Activated CD8-positive, alpha-beta T cell treated with anti-CD3 and anti-CD28 coated beads, Interleukin-2, amount 10 ng/mL, durations not matched to agents 7 days and 5 days (primary cell): ENCODE data around the gene KRT36. TPM values are rescaled to one million over a fixed set of nuclear protein-coding genes. Genes with fewer than 3 reads are reported as not detected.

Experiments used
- ATAC-seq: fragments of 150-1000 bp; cut with Tn5 transposase; one replicate; pipeline ENCODE4 v1.10.0; 2021; ENCODE audit warnings: moderate library complexity
- CTCF ChIA-PET: fragments of 350-600 bp; sonication (Branson Sonifier 250); formaldehyde crosslinking; loops from one replicate; lab custom pipeline; 2021; ENCODE audit warnings: antibody characterized with exemption; lab: Charles Lee
- POLR2A ChIA-PET: fragments of 350-600 bp; sonication (Branson Sonifier 250); formaldehyde crosslinking; loops from one replicate; lab custom pipeline; 2021; ENCODE audit warnings: antibody characterized with exemption; lab: Charles Lee
- DNase-seq: peaks from one replicate; pipeline ENCODE4 v3.0.0-alpha.2; 2020
- H3K27ac Mint-ChIP-seq: one replicate; pipeline ENCODE4 v1.8.0; 2021; ENCODE audit warnings: mild to moderate bottlenecking, mixed read lengths
- H3K27me3 Mint-ChIP-seq: one replicate; pipeline ENCODE4 v1.8.0; 2021; ENCODE audit warnings: low read depth, mixed read lengths
- H3K36me3 Mint-ChIP-seq: one replicate; pipeline ENCODE4 v1.8.0; 2021; ENCODE audit warnings: low read depth, mixed read lengths
- H3K4me1 Mint-ChIP-seq: one replicate; pipeline ENCODE4 v1.8.0; 2021; ENCODE audit warnings: low read depth, mixed read lengths
- H3K4me3 Mint-ChIP-seq: one replicate; pipeline ENCODE4 v1.8.0; 2021; ENCODE audit warnings: mild to moderate bottlenecking, mixed read lengths
- H3K9me3 Mint-ChIP-seq: one replicate; pipeline ENCODE4 v1.8.0; 2022; ENCODE audit warnings: mixed read lengths; ENCODE audit not compliant: insufficient read depth
- total RNA-seq, 2 experiments: library from RNA; stranded (reverse); gene quantifications; one replicate each; pipeline ENCODE4 v1.2.3, GENCODE V29; 2021

KRT36 gene
- total RNA-seq, 2 experiments from 2014 or later, result not detected

GRCh38 chr17:41481036-41481435 lies 8.7 kb downstream of the KRT36 start, which contains the start of gene KRT35:
TSS of gene KRT35 (minus strand) at chr17:41481151. CDS start at chr17:41481097, 54 bp downstream.
- Mint-ChIP-seq H3K27ac (no peak within 1 kb of the TSS), H3K4me1 (no peaks in the 10 kb centered on the region), H3K9me3 (no peaks in the 10 kb centered on the region), H3K27me3 (peaks cover 3% of the 10 kb centered on the region), H3K36me3 (no peaks in the 10 kb centered on the region), H3K4me3 (no peak within 1 kb of the TSS)
- CTCF ChIA-PET, result interaction anchor here (1.4 kb wide), 1 partner anchor 182 kb away, joined by 3 read pairs; no protein-coding TSS in a partner anchor
- POLR2A ChIA-PET, result no interaction called here
- ATAC-seq (no peak), DNase-seq (no peak)

GRCh38 chr17:41480581-41480980 lies 9.1 kb downstream of the KRT36 start:
- no peak overlapping the region for H3K4me3 Mint-ChIP-seq
- DNase-seq (no peak), ATAC-seq (no peak)
- H3K27me3 Mint-ChIP-seq, result peaks cover 3% of the 10 kb centered on the region
- CTCF ChIA-PET, result no interaction called here
- no peak overlapping the region for H3K27ac Mint-ChIP-seq
- no peaks in the 10 kb centered on the region for H3K9me3 Mint-ChIP-seq
- H3K4me1 Mint-ChIP-seq, result no peaks in the 10 kb centered on the region
- POLR2A ChIA-PET, result no interaction called here
- no peaks in the 10 kb centered on the region for H3K36me3 Mint-ChIP-seq

GRCh38 chr17:41480136-41480535 lies 9.6 kb downstream of the KRT36 start:
- Mint-ChIP-seq H3K27ac (no peak overlapping the region), H3K9me3 (no peaks in the 10 kb centered on the region), H3K4me1 (no peaks in the 10 kb centered on the region), H3K36me3 (no peaks in the 10 kb centered on the region), H3K27me3 (peaks cover 3% of the 10 kb centered on the region), H3K4me3 (no peak overlapping the region)
- DNase-seq, result no peak
- ChIA-PET POLR2A (no interaction called here), CTCF (no interaction called here)
- ATAC-seq, result no peak

- Mint-ChIP-seq H3K36me3 (no peaks in the 10 kb centered on the region), H3K9me3 (no peaks in the 10 kb centered on the region), H3K4me3 (no peak overlapping the region), H3K27me3 (no peaks in the 10 kb centered on the region), H3K27ac (no peak overlapping the region), H3K4me1 (no peaks in the 10 kb centered on the region)
- DNase-seq (no peak), ATAC-seq (no peak)
- ChIA-PET POLR2A (no interaction called here), CTCF (interaction anchor here (0.7 kb wide), 1 partner anchor 18 kb away, joined by 3 read pairs; no protein-coding TSS in a partner anchor)
Observed at GRCh38 chr17:41478237-41478636, 11.5 kb downstream of the KRT36 start.

GRCh38 chr17:41476866-41477815 lies 12.6 kb downstream of the KRT36 start:
- CTCF ChIA-PET, result interaction anchor here (0.7 kb wide), 1 partner anchor 19 kb away, joined by 3 read pairs; no protein-coding TSS in a partner anchor
- Mint-ChIP-seq H3K4me1 (no peaks in the 10 kb centered on the region), H3K4me3 (no peak overlapping the region)

GRCh38 chr17:41475421-41475820 lies 14.3 kb downstream of the KRT36 start:
- Mint-ChIP-seq H3K27me3 (peaks cover 7% of the 10 kb centered on the region), H3K36me3 (no peaks in the 10 kb centered on the region), H3K9me3 (no peaks in the 10 kb centered on the region), H3K27ac (no peak overlapping the region), H3K4me1 (no peaks in the 10 kb centered on the region), H3K4me3 (no peak overlapping the region)
- ChIA-PET POLR2A (no interaction called here), CTCF (interaction anchor here (1.6 kb wide), 1 partner anchor 74 kb away, joined by 6 read pairs; no protein-coding TSS in a partner anchor)
- ATAC-seq (no peak), DNase-seq (no peak)

More at GRCh38 chr17:41476866-41477815, 12.6 kb downstream of the KRT36 start:
- Mint-ChIP-seq H3K36me3 (no peaks in the 10 kb centered on the region), H3K27me3 (peaks cover 2% of the 10 kb centered on the region), H3K9me3 (no peaks in the 10 kb centered on the region), H3K27ac (no peak overlapping the region)
- POLR2A ChIA-PET, result no interaction called here
- DNase-seq, result no peak
- ATAC-seq, result no peak

- Mint-ChIP-seq H3K9me3 (no peaks in the 10 kb centered on the region), H3K27ac (no peak overlapping the region), H3K27me3 (peaks cover 7% of the 10 kb centered on the region), H3K36me3 (no peaks in the 10 kb centered on the region), H3K4me3 (no peak overlapping the region), H3K4me1 (no peaks in the 10 kb centered on the region)
- ATAC-seq (no peak), DNase-seq (no peak)
- ChIA-PET POLR2A (no interaction called here), CTCF (interaction anchor here (1.6 kb wide), 1 partner anchor 74 kb away, joined by 6 read pairs; no protein-coding TSS in a partner anchor)
Observed at GRCh38 chr17:41474863-41475262, 14.8 kb downstream of the KRT36 start.

- Mint-ChIP-seq H3K36me3 (no peaks in the 10 kb centered on the region), H3K27ac (no peak overlapping the region), H3K27me3 (peaks cover 12% of the 10 kb centered on the region), H3K4me3 (no peak overlapping the region), H3K4me1 (no peaks in the 10 kb centered on the region), H3K9me3 (no peaks in the 10 kb centered on the region)
- DNase-seq, result no peak
- CTCF ChIA-PET, result no interaction called here
- POLR2A ChIA-PET, result no interaction called here
- no peak for ATAC-seq
Observed at GRCh38 chr17:41468346-41468745, 21.4 kb downstream of the KRT36 start.

- Mint-ChIP-seq H3K27ac (no peak overlapping the region), H3K36me3 (no peaks in the 10 kb centered on the region), H3K4me3 (no peak overlapping the region), H3K27me3 (peaks cover 11% of the 10 kb centered on the region), H3K4me1 (no peaks in the 10 kb centered on the region), H3K9me3 (no peaks in the 10 kb centered on the region)
- ATAC-seq, result no peak
- DNase-seq, result no peak
- CTCF ChIA-PET, result no interaction called here
- POLR2A ChIA-PET, result no interaction called here
Observed at GRCh38 chr17:41467561-41467960, 22.1 kb downstream of the KRT36 start.

- ATAC-seq (no peak), DNase-seq (no peak)
- CTCF ChIA-PET, result no interaction called here
- Mint-ChIP-seq H3K4me1 (no peaks in the 10 kb centered on the region), H3K27ac (no peak within 1 kb of the TSS), H3K36me3 (no peaks in the 10 kb centered on the region), H3K9me3 (no peaks in the 10 kb centered on the region), H3K27me3 (peaks cover 11% of the 10 kb centered on the region), H3K4me3 (no peak within 1 kb of the TSS)
- POLR2A ChIA-PET, result no interaction called here
Observed at GRCh38 chr17:41466988-41467387, 22.7 kb downstream of the KRT36 start, which contains the start of gene KRT32. TSS of gene KRT32 (minus strand) at chr17:41467386. CDS start at chr17:41467325, 61 bp downstream.

GRCh38 chr17:41464682-41465081 lies 25.0 kb downstream of the KRT36 start:
- Mint-ChIP-seq H3K9me3 (no peaks in the 10 kb centered on the region), H3K27ac (no peak overlapping the region), H3K27me3 (peaks cover 5% of the 10 kb centered on the region), H3K4me1 (no peaks in the 10 kb centered on the region), H3K36me3 (no peaks in the 10 kb centered on the region), H3K4me3 (no peak overlapping the region)
- ChIA-PET POLR2A (no interaction called here), CTCF (no interaction called here)
- ATAC-seq (no peak), DNase-seq (no peak)

GRCh38 chr17:41464173-41464572 lies 25.5 kb downstream of the KRT36 start:
- POLR2A ChIA-PET, result no interaction called here
- Mint-ChIP-seq H3K36me3 (no peaks in the 10 kb centered on the region), H3K27me3 (peaks cover 2% of the 10 kb centered on the region), H3K27ac (no peak overlapping the region), H3K9me3 (no peaks in the 10 kb centered on the region), H3K4me3 (no peak overlapping the region), H3K4me1 (no peaks in the 10 kb centered on the region)
- no peak for DNase-seq
- CTCF ChIA-PET, result no interaction called here
- no peak for ATAC-seq
